GM18520 (cell line): ENCODE data around the gene LEPR.
"Not testable (repeated sequence)": the region's sequence is repeated elsewhere in the genome, so short reads cannot be mapped to it uniquely, and the experiment has no call there.

Experiments used
- ATAC-seq: cut with Tn5 transposase; IDR thresholded peaks from one replicate; pipeline ENCODE4 v1.9.1; 2021; ENCODE audit not compliant: unreplicated experiment

The LEPR gene

DNA sequence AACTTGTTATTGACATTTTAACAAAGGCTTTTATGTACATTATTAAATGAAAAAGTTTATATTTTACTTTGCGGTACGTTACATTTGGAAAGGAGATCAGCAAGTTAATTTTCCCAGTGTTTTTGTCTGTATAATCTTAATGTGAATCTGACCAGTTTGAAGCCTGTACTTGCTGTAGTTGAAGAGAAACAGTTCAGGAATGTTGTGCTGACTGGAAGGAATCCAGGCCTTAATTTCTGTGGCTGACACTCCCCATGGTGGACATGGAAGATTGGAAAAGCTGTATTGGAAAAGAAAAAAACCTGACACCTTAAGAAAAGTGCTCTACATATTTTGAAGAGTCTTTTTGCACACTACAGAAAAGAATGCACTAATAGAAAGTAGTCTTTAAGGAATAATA is 15.5 kb downstream of the LEPR start:
- no peak for ATAC-seq

DNA sequence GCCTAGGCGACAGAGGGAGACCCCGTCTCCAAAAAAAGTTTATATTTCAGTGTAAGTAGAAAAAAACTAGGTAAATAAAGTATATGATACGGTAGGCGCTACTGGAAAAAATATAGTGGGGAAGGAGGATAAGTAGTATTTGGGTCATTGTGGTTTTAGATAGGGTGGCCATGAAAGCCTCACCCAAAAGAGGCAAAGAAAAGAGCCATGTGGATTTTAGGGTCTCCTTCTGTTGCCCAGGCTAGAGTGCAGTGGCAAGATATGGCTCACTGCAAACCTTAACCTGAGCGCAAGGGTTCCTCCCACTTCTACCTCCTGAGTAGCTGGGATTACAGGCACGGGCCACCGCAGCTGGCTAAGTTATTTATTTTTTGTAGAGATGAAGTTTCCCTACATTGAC is 17.1 kb downstream of the LEPR start:
- no peak for ATAC-seq

- ATAC-seq, result no peak
These were observed 19.9 kb downstream of the LEPR start for GRCh38 chr1:65440322-65440900.

DNA sequence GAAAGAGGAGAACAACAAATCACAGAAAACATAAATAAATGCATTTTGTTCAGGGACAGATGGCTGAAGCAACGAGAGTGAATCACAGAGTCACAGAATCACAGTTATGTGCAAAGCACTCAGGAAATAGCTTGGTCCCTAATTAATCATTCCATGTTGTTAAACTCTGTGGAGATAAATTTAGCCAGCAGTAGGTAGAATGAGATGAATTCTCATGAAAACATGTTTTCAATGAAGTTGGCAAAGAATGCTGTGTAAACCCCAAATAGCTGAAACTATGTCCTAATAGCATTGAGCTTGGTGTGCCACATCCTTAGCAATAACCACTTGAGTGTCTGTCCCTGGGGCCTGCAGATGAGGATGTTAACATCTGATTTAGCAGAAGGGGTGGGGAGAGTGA is 20.4 kb downstream of the LEPR start:
- ATAC-seq, result no peak

DNA sequence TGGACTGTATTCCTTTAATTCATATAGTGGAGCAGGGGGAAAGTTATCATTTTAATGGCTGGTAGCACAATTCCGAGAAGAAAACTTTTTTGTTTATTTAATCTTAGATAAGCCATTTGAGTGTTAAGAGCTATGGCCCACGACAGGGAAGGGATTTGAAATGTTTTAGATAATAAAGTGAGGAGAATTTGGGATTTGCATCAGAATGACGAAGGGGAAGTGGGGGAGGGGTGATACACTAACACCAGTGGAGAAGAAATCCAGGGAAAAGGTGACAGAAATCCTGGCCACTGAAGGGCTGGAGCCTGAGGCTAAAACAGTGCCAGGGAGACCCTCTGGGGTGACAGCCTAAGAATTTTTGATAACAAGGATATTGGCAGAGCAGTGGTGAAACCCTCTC is 21.0 kb downstream of the LEPR start:
- no peak for ATAC-seq

DNA sequence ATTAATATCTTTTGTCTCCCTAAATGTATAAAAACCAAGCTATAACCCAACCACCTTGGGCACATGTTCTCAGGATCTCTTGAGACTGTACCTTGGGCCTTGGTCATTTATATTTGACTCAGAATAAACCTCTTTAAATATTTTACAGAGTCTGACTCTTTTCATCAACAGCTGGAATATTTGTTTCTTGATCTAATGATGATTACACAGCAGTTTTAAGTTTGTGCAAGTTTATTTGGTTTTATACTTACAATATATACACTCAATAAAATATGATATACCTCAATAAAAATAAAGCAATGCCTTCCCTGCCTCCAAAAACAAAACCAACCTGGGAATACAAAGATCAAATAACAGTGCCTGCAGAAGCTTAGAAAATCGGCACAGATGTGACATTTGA is 22.0 kb downstream of the LEPR start:
- no peak for ATAC-seq

DNA sequence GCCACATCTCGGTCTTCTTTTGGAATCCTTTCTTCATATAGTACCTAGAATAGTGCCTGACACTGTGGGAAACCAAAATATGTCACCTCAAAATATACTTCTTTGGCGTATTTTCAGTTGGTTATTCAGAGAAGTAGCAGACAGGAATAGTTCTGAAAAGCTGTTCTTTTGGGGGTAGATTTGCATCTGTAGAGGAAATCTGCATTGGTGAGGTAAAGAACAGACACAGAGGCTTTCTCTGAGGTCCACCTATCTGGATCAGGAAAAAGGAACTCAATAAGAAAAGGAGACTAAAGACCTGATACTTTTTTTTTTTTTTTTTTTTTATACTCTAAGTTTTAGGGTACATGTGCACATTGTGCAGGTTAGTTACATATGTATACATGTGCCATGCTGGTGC is 23.2 kb downstream of the LEPR start:
- no peak for ATAC-seq

- no peak for ATAC-seq
These were observed 23.7 kb downstream of the LEPR start for GRCh38 chr1:65444128-65444640.

DNA sequence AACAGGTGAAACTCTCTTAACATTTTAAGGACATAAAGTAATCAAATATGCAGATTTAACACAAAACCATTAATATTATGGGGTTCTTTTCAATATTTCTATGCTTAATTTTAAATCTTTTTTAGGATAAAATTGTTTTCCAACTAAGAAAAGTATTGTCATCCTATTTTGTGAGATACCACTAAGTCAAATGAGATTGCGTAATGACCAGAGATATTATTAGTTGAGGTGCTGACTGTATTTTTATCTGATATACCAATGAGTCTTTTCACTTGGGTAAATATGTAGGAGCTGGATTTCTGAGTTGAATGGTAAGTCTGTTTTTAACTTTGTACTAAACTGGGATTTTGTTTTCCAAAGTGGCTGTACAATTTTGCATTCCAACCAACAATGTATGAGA is 25.4 kb downstream of the LEPR start:
- ATAC-seq, result no peak

- ATAC-seq, result no peak
These were observed 28.9 kb downstream of the LEPR start for GRCh38 chr1:65449214-65449823.

DNA sequence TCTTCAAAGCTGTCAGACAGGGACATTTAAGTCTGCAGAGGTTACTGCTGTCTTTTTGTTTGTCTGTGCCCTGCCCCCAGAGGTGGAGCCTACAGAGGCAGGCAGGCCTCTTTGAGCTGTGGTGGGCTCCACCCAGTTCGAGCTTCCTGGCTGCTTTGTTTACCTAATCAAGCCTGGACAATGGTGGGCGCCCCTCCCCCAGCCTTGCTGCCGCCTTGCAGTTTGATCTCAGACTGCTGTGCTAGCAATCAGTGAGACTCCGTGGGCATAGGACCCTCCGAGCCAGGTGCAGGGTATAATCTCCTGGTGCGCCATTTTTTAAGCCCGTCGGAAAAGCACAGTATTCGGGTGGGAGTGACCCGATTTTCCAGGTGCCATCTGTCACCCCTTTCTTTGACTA is 35.2 kb downstream of the LEPR start:
- not testable (repeated sequence) for ATAC-seq

DNA sequence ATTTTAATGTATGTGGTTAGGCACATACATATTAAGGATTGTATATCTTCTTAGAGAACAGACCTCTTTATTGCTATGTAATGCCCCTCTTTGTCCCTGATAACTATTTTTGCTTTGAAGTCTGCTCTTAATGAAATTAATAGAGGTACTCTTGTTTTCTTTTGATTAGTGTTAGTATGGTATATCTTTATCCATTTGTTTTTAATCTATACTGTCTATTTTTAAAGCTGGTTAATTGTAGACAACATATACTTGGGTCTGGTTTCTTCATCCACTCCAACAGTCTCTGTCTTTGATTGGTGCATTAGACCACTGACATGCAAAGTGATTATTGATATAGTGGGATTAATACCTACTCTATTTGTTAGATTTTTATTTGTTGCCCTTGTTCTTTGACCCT is 36.0 kb downstream of the LEPR start:
- no peak for ATAC-seq

GRCh38 chr1:65457868-65458267 is 37.4 kb downstream of the LEPR start:
- ATAC-seq, result no peak

DNA sequence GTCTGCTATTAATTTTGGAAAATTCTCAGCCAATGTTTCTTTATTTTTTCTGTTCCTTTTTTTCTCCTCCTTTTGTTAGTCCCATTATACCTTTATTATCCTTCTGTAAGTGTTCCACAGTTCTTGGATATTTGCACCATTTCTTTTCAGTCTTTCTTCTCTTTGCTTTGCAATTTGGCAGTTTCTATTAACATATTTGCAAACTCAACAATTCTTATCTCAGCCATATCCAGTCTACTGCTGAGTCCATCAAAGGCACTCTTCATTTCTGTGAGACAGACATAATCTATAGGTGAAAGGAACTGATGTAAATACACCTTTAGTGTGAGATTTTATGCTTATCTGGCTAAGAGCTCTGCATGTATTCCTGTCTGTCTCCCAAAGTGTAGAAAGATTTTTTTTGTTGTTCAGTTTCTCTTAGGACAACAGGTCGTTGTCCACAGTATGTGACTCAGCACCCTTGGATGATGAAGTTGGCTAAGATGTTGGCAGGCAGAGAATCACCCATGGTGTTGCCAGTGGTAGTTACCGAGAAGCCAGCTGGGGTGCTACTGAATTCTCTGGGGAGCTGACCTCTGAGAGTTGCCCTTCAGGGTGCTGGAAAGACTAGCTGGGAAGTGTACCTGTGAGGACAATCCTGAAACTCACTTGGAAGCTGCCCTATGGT is 38.4 kb downstream of the LEPR start:
- ATAC-seq, result peak; percentile 27

GRCh38 chr1:65459397-65459768 is 38.9 kb downstream of the LEPR start:
- peak; percentile 63 for ATAC-seq

- ATAC-seq, result not testable (repeated sequence)
These were observed 45.4 kb downstream of the LEPR start for GRCh38 chr1:65465837-65466236.

DNA sequence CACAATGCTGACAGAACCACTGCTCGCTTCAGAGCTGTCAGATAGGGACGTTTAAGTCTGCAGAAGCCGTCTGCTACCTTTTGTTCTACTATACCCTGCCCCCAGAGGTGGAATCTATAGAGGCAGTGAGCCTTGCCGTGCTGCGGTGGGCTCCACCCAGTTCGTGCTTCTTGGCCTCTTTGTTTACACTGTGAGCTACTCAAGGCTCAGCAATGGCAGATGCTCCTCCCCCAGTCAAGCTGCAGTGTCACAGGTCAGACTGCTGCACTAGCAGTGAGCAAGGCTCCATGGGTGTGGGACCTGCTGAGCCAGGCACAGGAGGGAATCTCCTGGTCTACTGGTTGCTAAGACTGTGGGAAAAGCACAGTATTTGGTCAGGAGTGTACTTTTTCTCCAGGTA is 47.1 kb downstream of the LEPR start:
- ATAC-seq, result no peak

- ATAC-seq, result no peak
These were observed 48.8 kb downstream of the LEPR start for GRCh38 chr1:65469126-65469888.

GRCh38 chr1:65469889-65470340 is 49.4 kb downstream of the LEPR start:
- no peak for ATAC-seq
